ENCODE results near the gene STX3.
"Not testable (repeated sequence)": the region's sequence is repeated elsewhere in the genome, so short reads cannot be mapped to it uniquely, and the experiment has no call there.

The STX3 gene

GRCh38 chr11:59758401-59759037, 3.3 kb downstream of the STX3 start:
- no peak for DNase-seq

- no peak for DNase-seq
These were observed 4.7 kb downstream of the STX3 start for GRCh38 chr11:59759900-59760299.

GRCh38 chr11:59760771-59761170, 5.6 kb downstream of the STX3 start:
- no peak for DNase-seq

GRCh38 chr11:59761993-59762392, 6.8 kb downstream of the STX3 start:
- DNase-seq = no peak

DNA sequence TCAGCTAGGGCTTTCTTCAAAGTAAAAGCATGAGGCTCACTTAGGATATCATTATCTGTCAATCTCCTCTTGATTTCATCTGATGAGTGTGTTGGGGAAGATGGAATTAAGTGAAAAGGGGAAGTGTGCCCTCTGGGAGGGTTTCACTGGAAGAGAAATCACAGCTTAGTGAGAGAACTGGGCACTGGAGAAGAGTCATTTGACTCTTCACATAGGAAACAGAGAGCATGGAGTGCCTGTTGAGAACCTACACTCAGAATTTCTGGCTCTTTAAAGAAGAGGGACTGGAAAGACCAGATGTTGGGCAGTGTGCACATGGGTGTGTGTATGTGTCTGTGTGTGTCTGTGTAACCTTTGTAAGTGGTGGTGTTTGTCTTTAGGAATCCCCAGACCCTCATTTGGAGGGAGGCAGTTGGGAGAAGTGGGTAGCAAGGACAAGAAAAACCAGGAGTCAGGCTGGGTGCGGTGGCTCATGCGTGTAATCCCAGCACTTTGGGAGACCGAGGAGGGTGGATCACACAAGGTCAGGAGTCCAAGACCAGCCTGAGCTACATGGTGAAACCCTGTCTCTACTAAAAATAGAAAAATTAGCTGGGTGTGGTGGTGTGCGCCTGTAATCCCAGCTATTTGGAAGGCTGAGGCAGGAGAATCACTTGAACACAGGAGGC, 10.0 kb downstream of the STX3 start:
- DNase-seq = peak; percentile 58 to 75 (median 67)

DNA sequence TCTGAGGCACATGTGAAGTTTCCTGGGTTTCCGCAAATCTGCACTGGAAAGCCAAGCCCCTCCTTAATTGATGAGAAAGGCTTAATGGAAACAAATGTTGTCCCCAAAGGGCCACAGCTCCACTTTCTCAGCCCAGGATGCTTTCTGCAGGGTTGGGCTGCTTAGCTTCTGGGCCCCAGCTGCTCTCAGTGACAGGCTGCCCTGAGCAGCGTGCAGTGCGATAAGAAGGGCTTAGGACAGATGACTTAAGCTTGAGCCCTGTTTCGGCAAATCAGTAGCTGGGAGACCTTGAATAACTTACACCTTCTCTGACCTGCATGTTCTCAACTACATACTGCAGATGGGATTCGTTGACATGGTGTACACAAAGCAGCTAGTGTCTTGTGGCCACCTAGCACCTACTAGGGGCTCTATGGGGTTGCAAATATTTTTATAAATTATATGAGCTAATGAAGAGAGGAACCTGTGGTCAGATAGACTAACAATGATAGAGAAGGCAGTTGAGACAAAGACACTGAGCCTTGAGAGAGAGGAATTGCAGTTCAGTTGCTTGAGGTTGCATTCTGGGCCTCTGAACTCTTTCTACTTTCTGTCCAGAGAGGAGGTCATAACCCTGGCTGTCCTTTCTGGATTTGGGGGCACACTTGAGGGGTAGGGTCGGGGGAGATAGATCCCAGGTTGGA, 11.5 kb downstream of the STX3 start:
- no peak for DNase-seq

GRCh38 chr11:59767225-59767611, 12.0 kb downstream of the STX3 start:
- peak in 3 of 4 experiments; percentile 17 to 26 (median 18) for DNase-seq

DNA sequence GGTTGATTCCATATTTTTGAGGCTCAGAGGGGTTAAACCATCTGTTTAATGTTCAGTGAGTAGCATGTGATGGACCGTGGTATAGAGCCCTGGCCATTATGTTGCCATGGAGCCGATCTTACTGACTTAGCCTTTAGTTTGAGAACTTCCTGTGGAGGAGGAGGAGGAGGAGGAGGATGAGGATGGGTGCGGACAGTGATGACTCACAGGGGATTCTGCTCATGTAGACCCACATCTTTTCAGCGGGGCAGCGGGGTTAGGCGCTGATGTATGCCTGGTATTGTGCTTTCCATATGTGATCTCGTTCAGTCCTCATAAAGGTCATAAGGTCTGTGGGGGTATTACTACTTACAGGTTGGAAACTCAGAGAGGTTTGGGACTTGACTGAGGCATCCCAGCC, 13.9 kb downstream of the STX3 start:
- peak in 3 of 4 experiments; percentile 17 to 32 (median 31) for DNase-seq

DNA sequence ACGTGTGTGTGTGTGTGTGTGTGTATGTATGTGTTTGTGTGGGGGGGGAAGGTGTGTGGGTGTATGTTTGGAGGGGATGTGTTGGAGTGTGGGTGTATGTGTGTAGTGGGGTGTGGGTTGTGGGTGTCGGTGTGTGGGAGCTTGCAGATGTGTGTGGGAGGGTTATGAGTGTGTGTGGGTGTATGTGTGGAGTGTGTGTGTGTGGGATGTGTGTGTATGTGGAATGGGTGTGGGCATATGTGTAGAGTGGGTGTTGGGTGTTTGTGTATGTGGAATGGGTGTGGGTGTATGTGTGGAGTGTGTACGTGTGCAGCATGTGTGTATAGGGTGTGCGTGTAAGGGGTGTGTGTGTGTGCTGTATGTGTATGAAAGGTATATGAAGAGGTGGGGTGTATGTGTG, 14.7 kb downstream of the STX3 start:
- no peak for DNase-seq

DNA sequence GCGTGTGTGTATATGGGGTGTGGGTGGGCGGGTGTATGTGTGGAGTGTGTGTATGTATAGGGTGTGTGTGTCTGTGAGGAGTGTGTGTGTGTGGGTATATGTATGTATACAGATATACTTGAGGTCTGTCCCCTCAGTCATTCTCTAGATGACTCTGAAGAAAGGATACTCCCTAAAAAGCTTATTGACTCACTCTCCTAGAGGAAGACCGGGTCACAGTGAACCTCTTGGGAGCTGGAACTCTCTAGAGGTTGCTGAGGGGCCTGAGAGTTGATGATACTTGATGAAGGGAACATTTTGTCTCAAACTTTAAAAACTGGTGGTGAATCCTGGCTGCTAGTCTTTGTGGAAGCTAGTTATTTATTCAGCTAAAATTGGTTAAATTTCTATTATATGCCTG, 15.1 kb downstream of the STX3 start:
- peak in 1 of 4 experiments; percentile 14 for DNase-seq

DNA sequence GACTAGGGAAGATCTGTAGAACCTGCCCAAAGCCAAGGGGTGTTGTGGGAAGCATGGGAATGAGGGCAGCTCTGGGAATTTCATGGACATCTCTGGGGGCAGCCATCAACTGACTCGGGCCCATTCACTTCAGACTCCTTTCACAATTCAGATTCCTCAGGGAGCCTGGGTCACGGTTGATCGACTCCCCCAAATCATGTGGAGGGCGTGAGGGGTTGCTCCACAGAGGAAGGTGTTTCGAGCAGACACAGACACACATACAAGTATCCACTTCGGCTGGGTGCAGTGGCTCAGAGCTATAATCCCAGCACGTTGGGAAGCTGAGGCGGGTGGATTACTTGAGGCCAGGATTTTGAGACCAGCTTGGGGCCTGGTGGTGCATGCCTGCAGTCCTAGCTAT, 15.7 kb downstream of the STX3 start:
- no peak for DNase-seq

GRCh38 chr11:59771605-59772004, 16.4 kb downstream of the STX3 start:
- DNase-seq = peak; percentile 19 to 36 (median 27)

GRCh38 chr11:59773083-59773440, 17.9 kb downstream of the STX3 start:
- no peak for DNase-seq

DNA sequence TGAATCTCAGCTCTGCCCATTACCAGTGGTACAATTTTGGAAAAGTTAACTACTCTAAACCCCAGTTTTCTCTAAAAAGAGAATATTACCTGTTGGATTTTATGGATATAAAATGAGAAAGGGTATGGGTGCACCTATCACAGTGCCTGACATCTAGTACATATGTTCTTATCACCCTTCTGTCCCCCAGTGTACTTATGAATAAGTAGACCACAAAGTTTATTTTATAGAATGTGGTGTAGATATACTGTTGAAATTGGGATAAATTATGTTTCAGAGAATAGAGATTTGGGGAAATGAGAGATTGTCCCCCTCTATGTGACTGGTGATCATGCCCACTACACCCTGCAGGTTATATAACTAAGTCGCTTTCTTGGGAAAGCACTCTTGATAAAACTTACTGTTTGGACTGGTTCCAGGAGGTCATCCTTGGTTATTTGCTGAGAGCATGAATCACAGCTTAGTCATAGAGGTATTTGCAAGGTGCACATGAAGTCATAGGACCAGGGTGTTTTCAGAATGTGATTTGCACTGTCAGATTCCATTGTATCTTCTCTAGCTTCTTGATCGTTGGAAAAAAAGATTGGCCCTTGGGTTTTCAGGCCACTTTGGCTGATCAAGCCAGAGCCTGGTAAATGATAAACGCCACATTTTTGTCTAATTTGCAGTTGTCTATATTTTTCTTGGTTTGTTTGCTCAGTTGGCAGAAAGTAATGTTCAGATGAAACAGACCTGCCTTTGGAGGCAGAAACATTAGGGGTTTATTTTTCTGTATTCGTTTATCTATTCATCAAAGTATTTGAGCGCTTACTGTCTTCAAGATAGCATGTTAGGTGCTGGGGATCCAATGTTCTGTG, 21.3 kb downstream of the STX3 start:
- no peak for DNase-seq

DNA sequence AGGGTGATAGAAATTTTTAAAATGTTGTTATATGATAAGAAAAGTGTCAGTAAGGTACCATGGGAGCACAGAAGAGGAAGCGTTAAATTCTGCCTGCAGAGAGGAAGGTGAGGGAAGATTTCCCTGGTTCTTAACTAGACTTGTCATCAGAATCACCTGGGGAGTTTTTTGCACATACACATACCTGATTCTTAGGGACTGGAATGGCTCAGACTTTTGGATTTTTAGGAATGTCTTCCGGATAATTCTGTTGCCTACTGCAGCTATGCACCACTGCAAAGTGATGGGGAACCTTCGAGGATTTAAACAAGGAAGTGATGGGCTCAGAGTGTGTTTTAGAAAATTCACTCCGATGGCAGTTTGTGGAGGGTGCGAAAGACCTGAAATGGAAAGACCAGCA, 21.9 kb downstream of the STX3 start:
- DNase-seq = no peak

GRCh38 chr11:59778122-59778521, 22.9 kb downstream of the STX3 start:
- peak in 3 of 4 experiments; percentile 16 to 36 (median 17) for DNase-seq

GRCh38 chr11:59779487-59779886, 24.3 kb downstream of the STX3 start:
- no peak for DNase-seq

DNA sequence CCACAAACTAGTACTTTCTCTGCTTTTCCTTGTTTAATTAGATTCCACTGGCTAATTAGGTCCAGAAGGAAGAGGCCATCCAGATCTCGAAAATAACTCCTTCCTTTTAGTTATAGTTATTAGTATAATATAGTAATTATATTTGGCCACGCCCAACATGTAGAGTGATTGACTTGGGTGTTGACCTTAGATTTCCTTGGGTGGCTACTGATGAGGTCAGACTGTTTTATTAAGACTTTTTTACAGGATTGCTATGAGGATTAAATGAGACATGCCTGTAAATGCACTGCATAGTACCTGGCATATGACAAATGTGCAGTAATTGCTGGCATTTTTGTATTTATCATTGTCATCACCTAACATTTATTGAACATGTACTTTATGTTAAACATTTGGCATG, 26.9 kb downstream of the STX3 start:
- DNase-seq = no peak

DNA sequence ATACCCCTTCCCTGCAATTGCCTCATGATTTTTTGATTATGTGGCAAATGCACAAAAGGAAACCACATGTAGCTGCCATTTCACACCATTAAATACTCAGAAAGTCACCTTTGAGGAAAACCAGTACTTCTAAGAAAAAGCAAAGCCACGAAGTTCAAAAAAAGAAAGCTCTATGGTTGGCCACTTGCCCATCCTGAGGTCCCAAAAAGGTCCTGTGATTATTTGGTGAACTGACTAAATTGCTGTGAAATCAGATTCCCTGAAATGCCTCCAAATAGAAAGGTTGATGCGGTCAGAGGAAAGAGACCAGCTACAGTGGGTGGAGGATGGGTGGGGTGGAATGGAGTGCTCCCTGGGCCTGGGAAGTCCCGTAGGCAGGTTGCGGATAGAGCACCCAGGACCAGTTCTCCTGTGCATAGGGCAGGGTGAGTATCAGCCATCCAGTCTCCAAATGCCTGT, 28.5 kb downstream of the STX3 start:
- DNase-seq = no peak

DNA sequence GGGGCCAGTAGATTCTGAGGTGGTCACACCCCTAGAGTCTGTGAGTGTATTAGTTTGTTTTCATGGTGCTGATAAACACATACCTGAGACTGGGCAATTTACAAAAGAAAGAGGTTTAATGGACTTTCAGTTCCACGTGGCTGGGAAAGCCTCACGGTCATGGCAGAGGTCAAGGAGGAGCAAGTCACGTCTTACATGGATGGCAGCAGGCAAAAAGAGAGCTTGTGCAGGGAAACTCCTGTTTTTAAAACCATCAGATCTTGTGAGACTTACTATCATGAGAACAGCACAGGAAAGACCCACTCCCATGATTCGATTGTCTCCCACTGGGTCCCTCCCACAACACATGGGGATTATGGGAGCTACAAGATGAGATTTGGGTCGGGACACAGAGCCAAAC, 29.3 kb downstream of the STX3 start:
- not testable (repeated sequence) for DNase-seq

DNA sequence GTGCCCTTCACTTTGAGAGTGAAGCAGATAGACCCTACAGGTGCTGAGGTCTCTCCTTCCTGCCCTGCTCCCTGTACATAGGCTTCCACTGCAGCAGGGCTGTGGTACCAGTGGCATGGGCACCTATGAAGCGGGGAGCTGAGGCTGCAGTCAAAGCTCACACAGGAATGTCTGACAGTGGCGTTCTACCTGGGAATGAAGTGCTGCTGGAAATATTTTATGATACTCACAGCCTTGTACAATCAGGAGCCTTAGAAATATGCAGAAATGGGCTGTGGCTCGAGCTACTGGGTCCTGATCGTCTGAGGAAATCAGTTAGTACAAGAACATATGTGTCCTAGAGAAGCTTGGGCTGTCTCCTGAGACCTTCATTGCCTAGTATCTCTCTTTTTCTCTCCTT, 30.6 kb downstream of the STX3 start:
- DNase-seq = no peak

GRCh38 chr11:59787255-59787588, 32.0 kb downstream of the STX3 start:
- DNase-seq = no peak

DNA sequence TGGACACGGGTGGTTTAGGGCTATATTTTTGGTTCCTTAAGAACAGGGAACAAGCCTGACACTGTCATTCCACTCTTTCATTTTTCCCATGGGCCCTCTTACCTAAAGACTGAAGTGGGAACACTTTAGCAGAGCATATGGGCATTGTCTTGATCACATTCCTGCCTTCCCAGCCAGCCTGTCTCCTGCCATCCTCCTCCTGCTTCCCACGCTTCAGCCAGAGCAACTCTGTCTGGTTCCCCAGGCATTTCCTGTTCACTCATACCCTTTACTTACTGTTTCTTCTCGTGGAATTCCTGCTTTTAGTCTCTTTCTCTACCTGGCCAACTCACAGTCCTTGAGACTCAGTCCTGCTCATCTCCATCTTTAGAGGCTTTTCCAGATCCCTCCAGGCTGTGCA, 32.6 kb downstream of the STX3 start:
- no peak for DNase-seq

Data from suppressor macrophage (primary cell).